Hepatocyte (in vitro differentiated cells): ENCODE results near the gene UGT8. TPM values are rescaled to one million over a fixed set of nuclear protein-coding genes. Genes with fewer than 3 reads are reported as not detected.

Source experiments
- DNase-seq: peaks from one replicate; pipeline ENCODE4 v3.0.0-alpha.2; 2016; ENCODE audit warnings: low spot score
- H2AFZ ChIP-seq: fragments of 200-600 bp; sonication (generic); 2 replicates; pipeline ENCODE4 v1.6.0; 2016; ENCODE audit warnings: antibody characterized with exemption, mild to moderate bottlenecking
- H3K27ac ChIP-seq: fragments of 200-600 bp; sonication (generic); 2 replicates; pipeline ENCODE4 v1.5.1; 2016; ENCODE audit warnings: mild to moderate bottlenecking
- H3K27me3 ChIP-seq: fragments of 200-600 bp; sonication (generic); 2 replicates; pipeline ENCODE4 v1.6.1; 2016
- H3K36me3 ChIP-seq: fragments of 200-600 bp; sonication (generic); replicated peaks from 2 replicates; pipeline ENCODE4 v1.5.1; 2016; ENCODE audit warnings: low read depth; ENCODE audit not compliant: insufficient read depth
- H3K4me1 ChIP-seq: fragments of 200-600 bp; sonication (generic); 2 replicates; pipeline ENCODE4 v1.5.1; 2016; ENCODE audit warnings: mild to moderate bottlenecking, moderate library complexity; ENCODE audit not compliant: insufficient read depth
- H3K4me2 ChIP-seq: fragments of 200-600 bp; sonication (generic); 2 replicates; pipeline ENCODE4 v1.6.0; 2016
- H3K4me3 ChIP-seq: fragments of 200-600 bp; sonication (generic); 2 replicates; pipeline ENCODE4 v1.5.1; 2016; ENCODE audit warnings: mild to moderate bottlenecking
- H3K79me2 ChIP-seq: fragments of 200-600 bp; sonication (generic); 2 replicates; pipeline ENCODE4 v1.6.0; 2017; ENCODE audit warnings: mild to moderate bottlenecking
- H3K9me2 ChIP-seq: fragments of 200-600 bp; sonication (generic); replicated peaks from 2 replicates; pipeline ENCODE4 v1.6.0; 2017; ENCODE audit warnings: mild to moderate bottlenecking; ENCODE audit not compliant: insufficient read depth
- H3K9me3 ChIP-seq: fragments of 200-600 bp; sonication (generic); 2 replicates; pipeline ENCODE4 v1.5.1; 2016; ENCODE audit warnings: low read depth, mild to moderate bottlenecking
- H4K20me1 ChIP-seq: fragments of 200-600 bp; sonication (generic); 2 replicates; pipeline ENCODE4 v1.6.0; 2016; ENCODE audit warnings: mild to moderate bottlenecking; ENCODE audit not compliant: insufficient read depth, poor library complexity, severe bottlenecking
- CTCF ChIP-seq: fragments of 200-600 bp; sonication (generic); IDR thresholded peaks from 2 replicates; pipeline ENCODE4 v1.5.1; 2016; ENCODE audit warnings: antibody characterized with exemption, mild to moderate bottlenecking; ENCODE audit not compliant: poor library complexity
- EZH2 ChIP-seq: fragments of 200-600 bp; sonication (generic); IDR thresholded peaks from 2 replicates; pipeline ENCODE4 v1.6.1; 2016; ENCODE audit warnings: antibody characterized with exemption, mild to moderate bottlenecking, borderline replicate concordance
- EZH2phosphoT487 ChIP-seq: fragments of 200-600 bp; sonication (generic); IDR thresholded peaks from one replicate; pipeline ENCODE4 v1.6.1; 2018; ENCODE audit warnings: antibody characterized with exemption, mild to moderate bottlenecking, low read depth, moderate library complexity; ENCODE audit not compliant: unreplicated experiment, severe bottlenecking
- WGBS: methylation state at CpG from one replicate; pipeline ENCODE4 v1.1.6; 2016; ENCODE audit warnings: low lambda C conversion rate; ENCODE audit errors: missing lambda C conversion rate; 5-methylcytosine and 5-hydroxymethylcytosine counted together
- polyA plus RNA-seq: library from polyadenylated mRNA; unstranded; fragments of >200 nt; fragmentation: Nextera tagmentation; extraction: Ambion mirVana; gene quantifications from 2 replicates; pipeline ENCODE4 v1.2.1, GENCODE V29; 2016
- total RNA-seq: library from RNA; depleted of rRNA; stranded (reverse); fragments of >200 nt; gene quantifications from 2 replicates; pipeline ENCODE4 v1.2.3, GENCODE V29; 2014

UGT8 gene
- total and polyA plus RNA-seq, 2 experiments from 2014 or later = 17.0 to 47.2 TPM

DNA sequence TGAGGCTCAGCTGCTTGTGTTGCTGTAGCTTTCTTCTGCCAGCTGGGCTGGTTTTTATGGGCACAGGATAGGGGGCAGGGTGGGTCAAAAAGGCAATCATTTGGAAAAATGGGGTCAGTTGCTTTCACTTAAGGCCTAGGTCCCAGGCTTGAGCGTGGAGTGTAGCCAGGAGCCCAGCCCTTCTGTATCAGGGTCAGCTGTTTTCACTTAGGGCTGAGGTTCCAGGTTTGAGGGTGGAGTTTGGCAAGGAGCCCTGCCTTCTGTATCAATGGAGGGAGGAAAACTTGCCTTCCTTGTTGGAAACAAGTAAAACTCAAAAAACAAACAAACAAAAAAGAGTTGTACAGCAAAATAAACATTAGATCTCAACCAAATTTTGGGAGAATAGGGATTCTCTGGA is 37.0 kb upstream of the UGT8 start:
- H3K36me3 ChIP-seq = no peaks in the 10 kb centered on the region
- no peak for TF ChIP-seq EZH2phosphoT487
- TF ChIP-seq EZH2 = no peak
- no peak for TF ChIP-seq CTCF
- no peaks in the 10 kb centered on the region for H3K9me2 ChIP-seq
- DNase-seq = no peak
- no peak overlapping the region for H3K4me2 ChIP-seq
- no peaks in the 10 kb centered on the region for H4K20me1 ChIP-seq
- no peaks in the 10 kb centered on the region for H3K79me2 ChIP-seq
- no peak overlapping the region for H2AFZ ChIP-seq
- peaks cover 19% of the 10 kb centered on the region for H3K9me3 ChIP-seq
- H3K4me3 ChIP-seq = no peak overlapping the region
- H3K27me3 ChIP-seq = no peaks in the 10 kb centered on the region
- peak overlapping the region; percentile 88 for H3K27ac ChIP-seq
- WGBS = 72% methylated on average over 1 of the region's 1 CpG
- peaks cover 14% of the 10 kb centered on the region for H3K4me1 ChIP-seq

- peaks cover 14% of the 10 kb centered on the region for H3K4me1 ChIP-seq
- TF ChIP-seq CTCF = no peak
- TF ChIP-seq EZH2phosphoT487 = no peak
- TF ChIP-seq EZH2 = no peak
- DNase-seq = no peak
- H3K79me2 ChIP-seq = no peaks in the 10 kb centered on the region
- peak overlapping the region; percentile 88 for H3K27ac ChIP-seq
- no peak overlapping the region for H2AFZ ChIP-seq
- H3K36me3 ChIP-seq = no peaks in the 10 kb centered on the region
- no peaks in the 10 kb centered on the region for H3K9me2 ChIP-seq
- no peaks in the 10 kb centered on the region for H4K20me1 ChIP-seq
- no peaks in the 10 kb centered on the region for H3K27me3 ChIP-seq
- H3K4me3 ChIP-seq = no peak overlapping the region
- peak overlapping the region; percentile 64 for H3K4me2 ChIP-seq
- peaks cover 19% of the 10 kb centered on the region for H3K9me3 ChIP-seq
- WGBS = 30% methylated on average over 2 of the region's 2 CpGs
Observed at GRCh38 chr4:114562176-114562904, 36.3 kb upstream of the UGT8 start.

DNA sequence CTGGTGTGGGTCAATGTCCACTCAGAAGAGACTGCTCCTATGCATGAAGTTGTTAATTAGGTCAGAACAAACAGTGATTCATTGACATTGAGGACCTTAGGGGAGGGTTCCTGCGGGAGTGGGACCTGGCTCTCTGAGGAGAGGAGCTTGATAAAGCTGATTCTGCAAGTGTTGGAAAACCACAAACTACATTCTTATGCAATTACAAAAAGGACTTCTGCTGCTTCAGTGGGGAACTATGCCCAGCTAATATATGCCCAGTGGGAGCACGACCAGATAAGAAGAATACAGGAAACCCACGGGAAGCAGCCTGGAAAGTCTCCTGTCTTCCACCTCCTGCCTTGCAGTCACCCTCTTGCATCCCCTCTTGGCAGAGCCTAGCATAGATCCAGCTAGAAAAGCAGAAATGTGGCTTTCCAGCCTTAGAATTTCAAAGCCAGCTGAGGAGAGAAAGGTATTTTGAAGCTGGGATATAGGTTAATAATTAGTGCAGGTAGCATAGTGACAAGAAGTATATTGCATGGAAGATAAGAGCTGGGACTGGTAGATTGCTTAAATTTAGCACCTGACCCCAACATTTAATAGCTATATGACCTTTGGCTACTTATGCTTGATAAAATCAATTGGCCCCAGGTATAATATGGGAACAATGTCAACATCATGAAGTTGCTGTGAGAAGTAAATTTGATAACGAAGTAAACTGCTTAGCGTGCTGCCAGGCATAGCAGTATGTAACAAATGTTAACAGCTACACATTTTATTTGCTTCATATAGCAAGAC is 34.9 kb upstream of the UGT8 start:
- Histone ChIP-seq H3K27me3 (no peaks in the 10 kb centered on the region), H3K79me2 (no peaks in the 10 kb centered on the region), H3K4me2 (peak overlapping the region; percentile 64), H3K9me3 (peaks cover 9% of the 10 kb centered on the region), H3K9me2 (no peaks in the 10 kb centered on the region), H3K4me1 (peaks cover 14% of the 10 kb centered on the region), H3K4me3 (no peak overlapping the region), H3K27ac (peak overlapping the region; percentile 88), H4K20me1 (no peaks in the 10 kb centered on the region), H2AFZ (no peak overlapping the region), H3K36me3 (no peaks in the 10 kb centered on the region)
- WGBS = 32% methylated on average over 5 of the region's 5 CpGs
- peak; percentile 59 for DNase-seq
- TF ChIP-seq EZH2phosphoT487 (no peak), EZH2 (no peak), CTCF (no peak)
